ENCODE results near the gene SEMA4D. TPM values are rescaled to one million over a fixed set of nuclear protein-coding genes. Genes with fewer than 3 reads are reported as not detected.
"Not testable (repeated sequence)": the region's sequence is repeated elsewhere in the genome, so short reads cannot be mapped to it uniquely, and the experiment has no call there.

The SEMA4D gene
- total RNA-seq, 4 donors from 2014 or later: 31.1 to 59.2 (median 42.1) TPM

DNA sequence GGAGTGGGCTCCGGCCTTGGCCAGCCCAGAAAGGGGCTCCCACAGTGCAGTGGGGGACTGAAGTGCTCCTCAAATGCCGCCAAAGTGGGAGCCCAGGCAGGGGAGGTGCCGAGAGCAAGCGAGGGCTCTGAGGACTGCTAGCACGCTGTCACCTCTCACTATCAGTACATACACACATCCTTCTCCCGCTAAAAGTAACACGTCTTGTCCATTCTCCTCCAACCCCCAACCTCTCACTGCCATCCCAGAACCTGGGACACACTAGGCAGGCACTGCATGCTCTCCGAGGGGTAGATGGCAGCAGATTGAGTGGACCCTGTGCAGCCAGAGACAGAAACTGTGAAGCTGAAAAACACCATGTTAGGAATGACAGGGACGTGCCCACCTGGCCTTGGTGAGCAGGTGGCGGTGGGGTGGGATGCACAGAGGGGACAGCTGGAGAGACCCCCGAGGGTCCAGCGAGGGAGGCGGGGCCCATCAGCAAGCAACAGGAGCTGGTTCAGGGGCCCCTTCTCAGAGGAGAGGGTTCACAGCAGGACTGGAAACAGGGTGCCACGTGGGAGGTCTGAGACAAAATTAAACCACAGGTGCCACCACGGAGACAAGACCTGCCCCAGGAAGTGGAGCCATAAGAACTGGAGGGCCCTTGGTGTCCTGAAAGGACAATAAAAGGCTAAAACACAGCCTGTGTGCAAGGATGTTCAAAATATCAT, 16.9 kb downstream of the SEMA4D start:
- peak in 1 of 2 donors; percentile 75 for DNase-seq (ENCODE audit: low spot score in 2 of 2)
- 88 to 89% methylated on average over 15 of the region's 15 CpGs for WGBS, 2 donors
- TF ChIP-seq, protein P1, sequence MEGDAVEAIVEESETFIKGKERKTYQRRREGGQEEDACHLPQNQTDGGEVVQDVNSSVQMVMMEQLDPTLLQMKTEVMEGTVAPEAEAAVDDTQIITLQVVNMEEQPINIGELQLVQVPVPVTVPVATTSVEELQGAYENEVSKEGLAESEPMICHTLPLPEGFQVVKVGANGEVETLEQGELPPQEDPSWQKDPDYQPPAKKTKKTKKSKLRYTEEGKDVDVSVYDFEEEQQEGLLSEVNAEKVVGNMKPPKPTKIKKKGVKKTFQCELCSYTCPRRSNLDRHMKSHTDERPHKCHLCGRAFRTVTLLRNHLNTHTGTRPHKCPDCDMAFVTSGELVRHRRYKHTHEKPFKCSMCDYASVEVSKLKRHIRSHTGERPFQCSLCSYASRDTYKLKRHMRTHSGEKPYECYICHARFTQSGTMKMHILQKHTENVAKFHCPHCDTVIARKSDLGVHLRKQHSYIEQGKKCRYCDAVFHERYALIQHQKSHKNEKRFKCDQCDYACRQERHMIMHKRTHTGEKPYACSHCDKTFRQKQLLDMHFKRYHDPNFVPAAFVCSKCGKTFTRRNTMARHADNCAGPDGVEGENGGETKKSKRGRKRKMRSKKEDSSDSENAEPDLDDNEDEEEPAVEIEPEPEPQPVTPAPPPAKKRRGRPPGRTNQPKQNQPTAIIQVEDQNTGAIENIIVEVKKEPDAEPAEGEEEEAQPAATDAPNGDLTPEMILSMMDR (IDR thresholded peaks at IDR 0.05): no peak
- no peak for TF ChIP-seq POLR2A (IDR thresholded peaks at IDR 0.05)
- intact Hi-C loops (cut with DNase I; ENCODE audit: low total_unique reads): no loop called here
- no peak overlapping the region for H3K4me3 ChIP-seq (ENCODE audit: low read depth, poor library complexity, severe bottlenecking)

DNA sequence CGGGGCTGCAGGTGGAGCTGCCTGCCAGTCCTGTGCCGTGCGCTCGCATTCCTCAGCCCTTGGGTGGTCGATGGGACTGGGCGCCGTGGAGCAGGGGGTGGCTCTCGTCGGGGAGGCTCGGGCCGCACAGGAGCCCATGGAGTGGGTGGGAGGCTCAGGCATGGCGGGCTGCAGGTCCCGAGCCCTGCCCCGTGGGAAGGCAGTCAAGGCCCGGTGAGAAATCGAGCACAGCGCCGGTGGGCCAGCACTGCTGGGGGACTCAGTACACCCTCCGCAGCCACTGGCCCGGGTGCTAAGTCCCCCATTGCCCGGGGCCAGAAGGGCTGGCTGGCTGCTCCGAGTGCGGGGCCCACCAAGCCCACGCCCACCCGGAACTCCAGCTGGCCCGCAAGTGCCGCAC, 17.5 kb downstream of the SEMA4D start:
- WGBS, 2 donors: 97% methylated on average over 6 to 10 of the region's 27 CpGs
- DNase-seq (ENCODE audit: low spot score in 2 of 2): peak in 1 of 2 donors; percentile 72
- intact Hi-C loops (cut with DNase I; ENCODE audit: low total_unique reads); H3K4me3 ChIP-seq (ENCODE audit: low read depth, poor library complexity, severe bottlenecking): not testable (repeated sequence)

- WGBS, 2 donors: 94 to 96% methylated on average over 15 to 17 of the region's 17 CpGs
- peak in 1 of 2 donors; percentile 3 for DNase-seq (ENCODE audit: low spot score in 2 of 2)
- H3K4me3 ChIP-seq (ENCODE audit: low read depth, poor library complexity, severe bottlenecking); intact Hi-C loops (cut with DNase I; ENCODE audit: low total_unique reads): not testable (repeated sequence)
Measured at GRCh38 chr9:89479669-89480011, 18.3 kb downstream of the SEMA4D start.

DNA sequence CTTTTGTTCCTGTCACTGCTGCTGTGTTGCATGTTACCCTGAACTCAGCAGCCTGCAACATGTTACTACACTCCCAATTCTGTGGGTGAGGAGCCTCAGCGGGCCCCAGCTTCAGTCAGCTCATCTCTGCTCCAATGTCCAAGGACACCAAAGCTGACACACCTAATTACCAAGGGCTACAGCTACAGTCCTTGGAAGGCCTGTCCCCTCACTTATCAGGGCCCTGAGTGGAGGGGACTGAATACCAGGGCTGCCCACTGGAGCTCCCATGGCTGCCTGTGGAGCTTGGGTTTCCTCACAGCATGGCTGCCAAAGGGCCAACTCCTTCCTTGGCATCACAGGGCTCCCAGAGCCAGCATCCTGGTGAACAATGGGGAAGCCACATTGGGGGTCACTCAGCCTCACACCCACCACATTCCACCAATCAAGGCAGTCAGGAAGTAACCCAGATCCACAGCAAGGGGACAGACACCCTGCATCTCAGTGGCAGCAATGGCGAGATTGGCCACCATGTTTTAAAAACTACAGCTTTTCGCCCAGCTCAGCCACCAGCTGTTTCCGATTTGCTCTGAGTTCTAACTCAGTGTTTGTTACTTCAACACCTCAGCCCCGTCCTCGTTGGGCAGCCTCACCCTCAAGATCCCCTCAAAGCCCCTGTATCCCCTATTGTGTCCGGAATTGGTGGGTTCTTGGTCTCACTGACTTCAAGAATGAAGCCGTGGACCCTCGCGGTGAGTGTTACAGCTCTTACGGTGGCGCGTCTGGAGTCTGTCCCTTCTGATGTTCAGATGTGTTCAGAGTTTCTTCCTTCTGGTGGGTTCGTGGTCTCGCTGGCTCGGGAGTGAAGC, 18.9 kb downstream of the SEMA4D start:
- no peak overlapping the region for H3K4me3 ChIP-seq (ENCODE audit: low read depth, poor library complexity, severe bottlenecking)
- WGBS, 2 donors: 93 to 96% methylated on average over 16 of the region's 16 CpGs
- DNase-seq (ENCODE audit: low spot score in 2 of 2): peak in 1 of 2 donors; percentile 68
- no peak for TF ChIP-seq POLR2A (IDR thresholded peaks at IDR 0.05)
- TF ChIP-seq, protein P1 (IDR thresholded peaks at IDR 0.05): no peak
- intact Hi-C loops (cut with DNase I; ENCODE audit: low total_unique reads): no loop called here

DNA sequence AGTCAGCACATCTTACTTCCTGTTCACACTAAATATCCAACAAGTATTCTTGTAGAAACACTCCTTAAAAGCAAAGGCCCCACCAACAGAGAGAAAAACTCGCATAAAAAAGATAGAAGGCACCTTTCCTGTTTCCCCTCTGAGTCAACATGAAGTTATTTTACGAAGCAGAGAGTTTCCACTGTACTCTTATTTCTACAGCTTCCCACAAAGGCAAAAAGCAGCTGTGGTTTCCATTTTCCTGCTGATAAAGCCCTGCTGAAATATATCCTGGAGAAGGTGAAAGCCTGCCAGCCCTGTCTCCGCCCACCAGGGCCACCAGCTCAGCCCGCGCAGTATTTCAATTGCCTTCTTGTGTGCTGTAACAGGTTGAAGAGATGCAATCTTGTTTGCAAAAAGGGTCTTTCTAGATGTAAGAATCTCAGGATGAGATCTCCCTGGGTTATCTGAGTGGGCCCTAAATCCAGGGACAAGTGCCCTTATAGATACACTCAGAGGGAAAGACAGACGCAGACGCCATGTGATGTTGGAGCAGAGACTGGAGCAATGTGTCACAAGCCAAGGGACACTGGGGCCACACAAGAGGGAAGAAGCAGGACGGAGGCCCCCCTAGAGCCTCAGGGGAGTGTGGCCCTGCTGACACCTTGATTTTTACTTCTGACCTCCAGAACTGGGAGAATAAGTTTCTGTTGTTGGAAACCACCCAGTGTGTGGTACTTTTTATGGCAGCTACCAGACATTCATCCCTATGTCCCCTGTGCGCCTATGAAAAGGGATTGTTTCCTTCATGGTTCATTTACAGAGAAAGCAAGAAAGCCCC, 19.9 kb downstream of the SEMA4D start:
- intact Hi-C loops (cut with DNase I; ENCODE audit: low total_unique reads): no loop called here
- DNase-seq (ENCODE audit: low spot score in 2 of 2): peak in 1 of 2 donors; percentile 79
- WGBS, 2 donors: 76% methylated on average over 9 of the region's 9 CpGs
- no peak overlapping the region for H3K4me3 ChIP-seq (ENCODE audit: low read depth, poor library complexity, severe bottlenecking)
- no peak for TF ChIP-seq POLR2A (IDR thresholded peaks at IDR 0.05)
- TF ChIP-seq, protein P1 (IDR thresholded peaks at IDR 0.05): no peak

GRCh38 chr9:89477384-89477783, 20.5 kb downstream of the SEMA4D start:
- TF ChIP-seq, protein P1 (IDR thresholded peaks at IDR 0.05): no peak
- no peak for TF ChIP-seq POLR2A (IDR thresholded peaks at IDR 0.05)
- WGBS, 2 donors: 68 to 83% methylated on average over 7 of the region's 7 CpGs
- intact Hi-C loops (cut with DNase I; ENCODE audit: low total_unique reads): no loop called here
- no peak overlapping the region for H3K4me3 ChIP-seq (ENCODE audit: low read depth, poor library complexity, severe bottlenecking)
- peak in 1 of 2 donors; percentile 65 for DNase-seq (ENCODE audit: low spot score in 2 of 2)
